Subcutaneous adipose tissue (tissue), 4 donors: ENCODE data around the gene TOP3A. TPM values are rescaled to one million over a fixed set of nuclear protein-coding genes. Genes with fewer than 3 reads are reported as not detected.

Experiments used
- CTCF ChIP-seq: fragments of 450-650 bp; IDR thresholded peaks from one replicate; pipeline ENCODE4 v1.5.1; 2016; ENCODE audit warnings: low read depth, mild to moderate bottlenecking, control low read depth, antibody characterized with exemption, moderate library complexity
- total RNA-seq, 4 donors: library from RNA; depleted of rRNA; stranded (reverse); fragments of >200 nt; gene quantifications; one replicate each; pipeline ENCODE4 v1.1.0, GENCODE V29; 2016

The TOP3A gene
- total RNA-seq, 4 donors from 2014 or later, result 20.9 to 32.2 (median 27.6) TPM

- TF ChIP-seq CTCF, result no peak
These were observed 83.6 kb downstream of the TOP3A start for GRCh38 chr17:18231164-18231563.

DNA sequence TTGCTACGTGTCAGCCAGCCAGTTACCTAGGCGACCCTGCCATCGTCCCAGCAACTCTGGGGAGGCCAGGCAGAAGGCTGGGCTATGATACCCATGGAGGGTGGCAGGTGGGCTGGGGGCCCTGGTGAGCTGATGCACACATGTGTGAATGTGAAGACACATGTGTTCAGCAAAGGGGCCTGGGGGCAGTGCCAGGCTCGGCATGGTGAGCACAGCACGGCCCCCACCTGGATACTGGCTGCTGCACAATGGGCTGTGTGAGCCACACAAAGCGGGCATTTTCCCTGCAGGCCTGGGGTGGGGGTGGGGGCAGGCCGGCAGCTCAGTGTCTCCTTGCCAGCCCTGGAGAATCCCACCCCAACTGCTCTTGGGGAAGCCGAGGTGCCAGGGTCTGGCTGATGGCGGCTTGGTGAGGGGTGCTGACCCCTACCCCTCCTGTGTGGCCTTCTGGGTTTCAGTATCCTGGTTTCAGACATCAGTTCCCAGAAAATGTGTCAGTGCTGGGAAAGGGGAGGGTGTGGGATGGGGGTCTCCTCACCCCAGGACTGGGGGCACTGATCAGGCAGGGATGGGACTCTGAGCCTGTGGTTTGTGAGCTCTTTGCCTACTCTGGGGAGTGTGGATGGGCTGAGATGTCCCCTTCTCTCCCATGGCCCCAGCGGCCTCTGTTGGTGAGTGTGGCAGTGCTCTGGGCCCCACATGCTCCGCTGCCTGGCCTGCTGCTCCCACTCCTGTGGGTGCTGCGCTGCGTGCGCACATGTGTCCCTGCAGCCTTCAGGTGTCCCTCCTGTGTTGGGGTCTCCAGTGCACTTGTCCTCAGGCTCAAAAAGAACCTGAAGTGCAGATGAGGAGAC is 84.3 kb downstream of the TOP3A start:
- no peak for TF ChIP-seq CTCF

- no peak for TF ChIP-seq CTCF
These were observed 85.0 kb downstream of the TOP3A start for GRCh38 chr17:18229771-18230170.

DNA sequence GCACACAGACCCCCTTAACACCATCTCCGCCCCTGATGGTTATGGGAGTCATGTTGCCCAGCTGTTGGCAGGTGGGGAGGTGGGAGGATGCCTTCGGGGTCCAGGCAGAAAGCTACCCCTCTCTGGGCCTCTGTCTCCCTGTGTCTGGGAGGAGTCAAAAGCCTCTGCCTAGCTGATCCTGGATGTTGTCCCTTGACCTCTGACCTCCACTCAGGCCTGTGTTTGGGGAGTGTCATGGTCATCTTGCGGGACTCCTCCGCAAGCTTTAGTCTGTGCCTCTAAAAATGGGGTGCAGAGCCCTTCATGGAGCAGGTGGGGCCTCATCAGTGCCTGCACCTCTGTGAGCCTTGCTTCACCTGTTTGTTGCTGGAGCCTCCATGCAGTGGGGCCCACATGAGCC is 85.5 kb downstream of the TOP3A start:
- no peak for TF ChIP-seq CTCF

- TF ChIP-seq CTCF, result no peak
These were observed 86.6 kb downstream of the TOP3A start for GRCh38 chr17:18228176-18228682.

- TF ChIP-seq CTCF, result no peak
These were observed 87.2 kb downstream of the TOP3A start for GRCh38 chr17:18227635-18228034.

GRCh38 chr17:18226284-18226945 is 88.4 kb downstream of the TOP3A start:
- no peak for TF ChIP-seq CTCF
